Bronchial epithelial cell (primary cell): ENCODE results near the gene CSMD2. TPM values are rescaled to one million over a fixed set of nuclear protein-coding genes. Genes with fewer than 3 reads are reported as not detected.

Experiments
- DNase-seq: peaks from one replicate; pipeline ENCODE4 v3.0.0-alpha.2; 2010; ENCODE audit warnings: low read depth
- FAIRE-seq: peaks from 2 replicates; lab custom pipeline; 2011; peaks lifted over from hg19 to GRCh38; lab: Jason Lieb, UNC
- H3K27me3 ChIP-seq: 2 replicates; pipeline ENCODE4 v1.5.1; 2011; ENCODE audit warnings: low read length; ENCODE audit not compliant: control insufficient read depth, insufficient read depth
- H3K36me3 ChIP-seq: 2 replicates; pipeline ENCODE4 v1.5.1; 2011; ENCODE audit warnings: low read length; ENCODE audit not compliant: control insufficient read depth, insufficient read depth
- H3K4me3 ChIP-seq: 2 replicates; pipeline ENCODE4 v1.5.1; 2011; ENCODE audit warnings: mild to moderate bottlenecking, low read depth, low read length, control low read depth
- CTCF ChIP-seq: IDR thresholded peaks from 2 replicates; pipeline ENCODE4 v1.5.1; 2011; ENCODE audit warnings: mild to moderate bottlenecking, moderate library complexity, low read length, control low read depth, inconsistent platforms; ENCODE audit not compliant: insufficient read depth, severe bottlenecking
- total RNA-seq: library from RNA; depleted of rRNA; stranded (reverse); fragments of >200 nt; gene quantifications from 2 replicates; pipeline ENCODE4 v1.2.1, GENCODE V29; 2014

The CSMD2 gene
- total RNA-seq, 1 donor from 2014 or later = not detected

- DNase-seq (no peak), FAIRE-seq (no peak)
- H3K27me3 ChIP-seq = no peaks in the 10 kb centered on the region
Observed at GRCh38 chr1:33792216-33792615, 372.8 kb downstream of the CSMD2 start.

GRCh38 chr1:33791251-33791650 lies 373.8 kb downstream of the CSMD2 start:
- FAIRE-seq (peak; percentile 40), DNase-seq (no peak)
- no peak for TF ChIP-seq CTCF
- Histone ChIP-seq H3K27me3 (no peaks in the 10 kb centered on the region), H3K4me3 (no peak overlapping the region), H3K36me3 (no peaks in the 10 kb centered on the region)

More at GRCh38 chr1:33792216-33792615, 372.8 kb downstream of the CSMD2 start:
- TF ChIP-seq CTCF = no peak
- H3K36me3 ChIP-seq = no peaks in the 10 kb centered on the region
- H3K4me3 ChIP-seq = no peak overlapping the region

GRCh38 chr1:33790577-33790976 lies 374.5 kb downstream of the CSMD2 start:
- no peak overlapping the region for H3K4me3 ChIP-seq
- H3K36me3 ChIP-seq = no peaks in the 10 kb centered on the region
- H3K27me3 ChIP-seq = no peaks in the 10 kb centered on the region
- TF ChIP-seq CTCF = no peak
- DNase-seq = no peak
- FAIRE-seq = no peak

GRCh38 chr1:33784876-33785275 lies 380.2 kb downstream of the CSMD2 start:
- Histone ChIP-seq H3K4me3 (no peak overlapping the region), H3K27me3 (no peaks in the 10 kb centered on the region), H3K36me3 (no peaks in the 10 kb centered on the region)
- TF ChIP-seq CTCF = no peak
- DNase-seq = no peak
- FAIRE-seq = no peak

- DNase-seq (no peak), FAIRE-seq (no peak)
- Histone ChIP-seq H3K4me3 (no peak overlapping the region), H3K27me3 (no peaks in the 10 kb centered on the region), H3K36me3 (no peaks in the 10 kb centered on the region)
- no peak for TF ChIP-seq CTCF
Observed at GRCh38 chr1:33782776-33783175, 382.3 kb downstream of the CSMD2 start.

GRCh38 chr1:33781652-33782051 lies 383.4 kb downstream of the CSMD2 start:
- FAIRE-seq = no peak
- no peaks in the 10 kb centered on the region for H3K27me3 ChIP-seq
- H3K36me3 ChIP-seq = no peaks in the 10 kb centered on the region
- H3K4me3 ChIP-seq = no peak overlapping the region
- DNase-seq = no peak
- no peak for TF ChIP-seq CTCF
